Neural progenitor cell (in vitro differentiated cells): Measurements from ENCODE around the gene CCL8. TPM values are rescaled to one million over a fixed set of nuclear protein-coding genes. Genes with fewer than 3 reads are reported as not detected.

Experiments used
- DNase-seq: peaks from one replicate; pipeline ENCODE4 v3.0.0-alpha.2; 2016; ENCODE audit warnings: low spot score
- H2AFZ ChIP-seq: fragments of 200-600 bp; sonication (generic); replicated peaks from 2 replicates; pipeline ENCODE4 v1.6.1; 2016; ENCODE audit warnings: antibody characterized with exemption
- H3F3A ChIP-seq: fragments of 200-600 bp; sonication (generic); 2 replicates; pipeline ENCODE4 v1.6.1; 2016; ENCODE audit warnings: antibody characterized with exemption, low read depth
- H3K27ac ChIP-seq: fragments of 200-600 bp; sonication (generic); 2 replicates; pipeline ENCODE4 v1.5.1; 2016; ENCODE audit warnings: mild to moderate bottlenecking
- H3K27me3 ChIP-seq: fragments of 200-600 bp; sonication (generic); 2 replicates; pipeline ENCODE4 v1.6.1; 2016; ENCODE audit warnings: mild to moderate bottlenecking, moderate library complexity
- H3K36me3 ChIP-seq: fragments of 200-600 bp; sonication (generic); 2 replicates; pipeline ENCODE4 v1.5.1; 2016
- H3K4me1 ChIP-seq: fragments of 200-600 bp; sonication (generic); 2 replicates; pipeline ENCODE4 v1.6.1; 2016; ENCODE audit warnings: mixed run types
- H3K4me2 ChIP-seq: fragments of 200-600 bp; sonication (generic); 2 replicates; pipeline ENCODE4 v1.6.1; 2016
- H3K4me3 ChIP-seq: fragments of 200-600 bp; sonication (generic); 2 replicates; pipeline ENCODE4 v1.5.1; 2016
- H3K79me2 ChIP-seq: fragments of 200-600 bp; sonication (generic); 2 replicates; pipeline ENCODE4 v1.6.1; 2016; ENCODE audit warnings: low read depth
- H3K9ac ChIP-seq: fragments of 200-600 bp; sonication (generic); 2 replicates; pipeline ENCODE4 v1.6.1; 2016
- H3K9me3 ChIP-seq: fragments of 200-600 bp; sonication (generic); 2 replicates; pipeline ENCODE4 v1.5.1; 2016; ENCODE audit warnings: low read depth
- H4K20me1 ChIP-seq: fragments of 200-600 bp; sonication (generic); 2 replicates; pipeline ENCODE4 v1.6.1; 2016; ENCODE audit warnings: low read depth
- H3K27ac Mint-ChIP-seq: 3 replicates; pipeline ENCODE4 v1.8.0; 2021; ENCODE audit warnings: mixed read lengths
- H3K27me3 Mint-ChIP-seq: 2 replicates; pipeline ENCODE4 v1.8.0; 2022; ENCODE audit warnings: low read depth, mild to moderate bottlenecking, inconsistent platforms, moderate library complexity, mixed read lengths; ENCODE audit not compliant: insufficient read depth
- H3K36me3 Mint-ChIP-seq: 3 replicates; pipeline ENCODE4 v1.8.0; 2021; ENCODE audit warnings: mixed read lengths
- H3K4me1 Mint-ChIP-seq: 3 replicates; pipeline ENCODE4 v1.8.0; 2021; ENCODE audit warnings: mixed read lengths
- H3K4me3 Mint-ChIP-seq: 3 replicates; pipeline ENCODE4 v1.8.0; 2021; ENCODE audit warnings: mild to moderate bottlenecking, moderate library complexity, mixed read lengths
- H3K9me3 Mint-ChIP-seq: 3 replicates; pipeline ENCODE4 v1.8.0; 2020; ENCODE audit warnings: mixed read lengths
- EZH2 ChIP-seq: fragments of 200-600 bp; sonication (generic); IDR thresholded peaks from 2 replicates; pipeline ENCODE4 v1.6.1; 2017; ENCODE audit warnings: antibody characterized with exemption, mild to moderate bottlenecking, moderate library complexity
- EZH2phosphoT487 ChIP-seq: fragments of 200-600 bp; sonication (generic); IDR thresholded peaks from 2 replicates; pipeline ENCODE4 v1.6.1; 2017; ENCODE audit warnings: antibody characterized with exemption
- total RNA-seq: library from RNA; depleted of rRNA; stranded (reverse); fragments of >200 nt; gene quantifications from 2 replicates; pipeline ENCODE4 v1.2.3, GENCODE V29; 2015; ENCODE audit warnings: low replicate concordance
- TF ChIP-seq, protein P1 (sequence below): fragments of 200-600 bp; sonication (generic); IDR thresholded peaks from 2 replicates; pipeline ENCODE4 v1.5.1; 2017; ENCODE audit warnings: antibody characterized with exemption, mild to moderate bottlenecking

CCL8 gene
- total RNA-seq, 1 donor from 2014 or later = not detected

DNA sequence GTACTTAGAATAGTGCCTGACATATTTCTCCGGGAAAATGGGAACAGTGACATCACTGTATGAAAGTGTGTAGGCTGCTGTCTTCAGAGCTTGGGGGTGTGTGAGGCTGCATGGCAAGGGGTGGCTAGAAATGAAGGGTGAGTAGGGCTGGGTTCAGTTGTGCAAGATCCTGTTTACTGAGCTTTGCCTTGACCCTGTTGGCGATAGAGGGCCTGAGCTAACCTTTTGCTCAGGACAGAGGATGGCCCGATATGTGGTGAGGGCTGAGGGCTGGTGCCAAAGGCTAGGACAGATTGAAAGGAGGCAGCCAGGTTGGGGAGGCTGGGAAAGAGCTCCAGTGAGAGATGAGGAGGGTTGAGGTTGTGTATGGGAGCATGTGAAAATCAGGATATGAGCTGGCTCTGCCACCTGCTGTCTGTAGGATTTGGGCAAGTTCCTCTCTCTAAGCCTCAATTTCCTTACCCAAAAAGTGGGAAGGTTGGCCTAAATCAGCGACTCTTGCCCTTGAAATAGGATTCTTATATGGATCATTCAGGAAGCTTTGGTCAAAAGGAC is 49.8 kb downstream of the CCL8 start:
- Histone ChIP-seq H3K9ac (no peak overlapping the region), H3K27me3 (no peaks in the 10 kb centered on the region), H2AFZ (no peak overlapping the region), H3K27ac (no peak overlapping the region), H3K4me3 (no peak overlapping the region), H3K79me2 (no peaks in the 10 kb centered on the region), H3K9me3 (no peaks in the 10 kb centered on the region), H3K36me3 (no peaks in the 10 kb centered on the region), H3K4me1 (no peaks in the 10 kb centered on the region), H3K4me2 (no peak overlapping the region), H4K20me1 (no peaks in the 10 kb centered on the region), H3F3A (no peaks in the 10 kb centered on the region)
- Mint-ChIP-seq H3K36me3 (no peaks in the 10 kb centered on the region), H3K4me3 (no peak overlapping the region), H3K9me3 (no peaks in the 10 kb centered on the region), H3K27me3 (peaks cover 2% of the 10 kb centered on the region), H3K27ac (no peak overlapping the region), H3K4me1 (no peaks in the 10 kb centered on the region)
- TF ChIP-seq EZH2 (no peak), EZH2phosphoT487 (no peak)
- TF ChIP-seq, protein P1, sequence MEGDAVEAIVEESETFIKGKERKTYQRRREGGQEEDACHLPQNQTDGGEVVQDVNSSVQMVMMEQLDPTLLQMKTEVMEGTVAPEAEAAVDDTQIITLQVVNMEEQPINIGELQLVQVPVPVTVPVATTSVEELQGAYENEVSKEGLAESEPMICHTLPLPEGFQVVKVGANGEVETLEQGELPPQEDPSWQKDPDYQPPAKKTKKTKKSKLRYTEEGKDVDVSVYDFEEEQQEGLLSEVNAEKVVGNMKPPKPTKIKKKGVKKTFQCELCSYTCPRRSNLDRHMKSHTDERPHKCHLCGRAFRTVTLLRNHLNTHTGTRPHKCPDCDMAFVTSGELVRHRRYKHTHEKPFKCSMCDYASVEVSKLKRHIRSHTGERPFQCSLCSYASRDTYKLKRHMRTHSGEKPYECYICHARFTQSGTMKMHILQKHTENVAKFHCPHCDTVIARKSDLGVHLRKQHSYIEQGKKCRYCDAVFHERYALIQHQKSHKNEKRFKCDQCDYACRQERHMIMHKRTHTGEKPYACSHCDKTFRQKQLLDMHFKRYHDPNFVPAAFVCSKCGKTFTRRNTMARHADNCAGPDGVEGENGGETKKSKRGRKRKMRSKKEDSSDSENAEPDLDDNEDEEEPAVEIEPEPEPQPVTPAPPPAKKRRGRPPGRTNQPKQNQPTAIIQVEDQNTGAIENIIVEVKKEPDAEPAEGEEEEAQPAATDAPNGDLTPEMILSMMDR = no peak
- DNase-seq = no peak

DNA sequence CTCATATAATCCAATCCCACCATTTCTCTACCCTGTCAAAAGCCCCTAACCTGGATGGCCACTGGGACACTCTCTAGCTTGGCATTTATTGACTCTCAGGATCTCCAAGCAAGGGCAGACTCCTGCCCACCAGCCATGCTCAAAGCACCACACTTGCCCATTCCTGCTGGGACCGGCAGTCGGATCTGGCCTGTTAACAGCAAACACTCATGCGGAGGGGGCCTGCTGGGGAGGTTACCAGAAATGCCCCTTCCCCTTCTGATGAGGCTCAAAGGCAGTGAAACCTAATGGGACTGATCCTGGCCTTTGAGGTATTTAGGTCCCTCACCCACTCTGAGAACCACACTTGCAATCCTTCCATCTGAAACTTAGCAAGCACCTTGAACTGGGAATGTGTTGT is 50.3 kb downstream of the CCL8 start:
- no peaks in the 10 kb centered on the region for H3K36me3 Mint-ChIP-seq
- Histone ChIP-seq H3K36me3 (no peaks in the 10 kb centered on the region), H3K27ac (no peak overlapping the region), H4K20me1 (no peaks in the 10 kb centered on the region), H3K4me3 (no peak overlapping the region), H3F3A (no peaks in the 10 kb centered on the region), H3K9ac (no peak overlapping the region), H3K27me3 (no peaks in the 10 kb centered on the region), H3K9me3 (no peaks in the 10 kb centered on the region), H2AFZ (no peak overlapping the region), H3K4me1 (no peaks in the 10 kb centered on the region), H3K79me2 (no peaks in the 10 kb centered on the region), H3K4me2 (no peak overlapping the region)
- TF ChIP-seq EZH2 (no peak), EZH2phosphoT487 (no peak)
- TF ChIP-seq, protein P1 = no peak
- DNase-seq = no peak
- H3K4me1 Mint-ChIP-seq = no peaks in the 10 kb centered on the region
- no peaks in the 10 kb centered on the region for H3K27me3 Mint-ChIP-seq
- H3K4me3 Mint-ChIP-seq = no peak overlapping the region
- peak overlapping the region; percentile 28 for H3K27ac Mint-ChIP-seq
- no peaks in the 10 kb centered on the region for H3K9me3 Mint-ChIP-seq

DNA sequence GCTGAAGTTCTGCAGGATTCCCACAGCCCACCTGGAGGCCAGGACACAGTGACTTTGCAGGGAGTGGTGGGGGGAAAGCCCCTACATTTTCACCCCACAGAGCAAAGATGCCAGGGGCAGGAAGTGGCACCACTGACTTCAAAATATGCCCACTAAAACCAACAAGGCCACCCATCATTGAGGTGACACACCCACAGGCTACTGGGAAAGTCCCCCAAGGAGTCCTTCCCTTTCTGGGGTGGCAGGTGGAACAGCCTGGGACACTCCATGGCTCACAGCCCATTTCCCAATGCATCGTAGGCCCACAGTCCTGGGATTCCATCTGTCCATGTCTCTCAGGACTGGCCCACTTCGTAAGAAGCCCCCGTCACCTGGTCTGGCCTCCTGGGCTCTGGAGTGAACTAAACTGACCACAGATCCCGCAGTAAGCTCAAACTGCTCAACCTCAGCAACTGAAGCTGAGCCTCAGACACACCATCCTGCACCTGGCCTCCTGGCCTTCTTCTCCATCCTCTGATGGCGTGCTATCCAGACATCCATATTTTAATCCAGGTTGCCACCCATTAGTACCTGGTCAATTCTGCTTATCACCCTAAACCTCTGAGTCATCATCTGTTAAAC is 51.3 kb downstream of the CCL8 start:
- H3K9me3 Mint-ChIP-seq = no peaks in the 10 kb centered on the region
- no peaks in the 10 kb centered on the region for H3K27me3 Mint-ChIP-seq
- H3K9me3 ChIP-seq = no peaks in the 10 kb centered on the region
- H3K36me3 ChIP-seq = no peaks in the 10 kb centered on the region
- H3K4me3 Mint-ChIP-seq = no peak overlapping the region
- no peaks in the 10 kb centered on the region for H3K36me3 Mint-ChIP-seq
- H4K20me1 ChIP-seq = no peaks in the 10 kb centered on the region
- TF ChIP-seq, protein P1 = no peak
- no peak for TF ChIP-seq EZH2
- no peak for TF ChIP-seq EZH2phosphoT487
- no peak overlapping the region for H3K27ac Mint-ChIP-seq
- H3K27me3 ChIP-seq = no peaks in the 10 kb centered on the region
- H3K9ac ChIP-seq = no peak overlapping the region
- H3F3A ChIP-seq = no peaks in the 10 kb centered on the region
- H2AFZ ChIP-seq = no peak overlapping the region
- no peak overlapping the region for H3K27ac ChIP-seq
- H3K4me2 ChIP-seq = no peak overlapping the region
- no peaks in the 10 kb centered on the region for H3K4me1 Mint-ChIP-seq
- no peaks in the 10 kb centered on the region for H3K79me2 ChIP-seq
- H3K4me3 ChIP-seq = no peak overlapping the region
- no peaks in the 10 kb centered on the region for H3K4me1 ChIP-seq
- DNase-seq = no peak
